Daoy (cell line): ENCODE measurements around the gene SNTN. TPM values are rescaled to one million over a fixed set of nuclear protein-coding genes. Genes with fewer than 3 reads are reported as not detected.

Source experiments
- DNase-seq: peaks from one replicate; pipeline ENCODE4 v3.0.0-alpha.2; 2015; ENCODE audit warnings: low read depth
- total RNA-seq: library from RNA; depleted of rRNA; stranded (reverse); fragments of >200 nt; shearing (Covaris generic); gene quantifications from 2 replicates; pipeline ENCODE4 v1.2.3, GENCODE V29; 2014; rRNA removed

Gene SNTN
- total RNA-seq, 1 experiment from 2014 or later = not detected

DNA sequence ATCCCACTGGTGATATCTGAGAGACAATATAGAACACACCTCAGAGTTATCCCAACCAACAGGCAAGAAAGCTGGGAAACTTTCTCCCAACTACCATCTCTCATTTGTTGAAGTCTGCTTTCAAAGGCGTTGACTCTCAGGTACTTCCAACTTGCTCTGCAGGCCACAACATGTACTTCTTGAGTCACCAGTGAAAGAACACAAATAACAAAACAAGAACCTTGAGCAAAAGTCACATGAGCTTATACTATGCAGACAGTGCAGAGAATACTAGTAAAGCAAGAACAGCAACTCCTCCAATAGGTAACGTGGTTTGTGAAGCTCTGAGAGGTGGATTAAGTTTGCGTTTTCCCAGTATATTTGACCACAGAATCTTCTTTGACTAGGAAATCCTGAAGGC lies 20.6 kb downstream of the SNTN start:
- no peak for DNase-seq

DNA sequence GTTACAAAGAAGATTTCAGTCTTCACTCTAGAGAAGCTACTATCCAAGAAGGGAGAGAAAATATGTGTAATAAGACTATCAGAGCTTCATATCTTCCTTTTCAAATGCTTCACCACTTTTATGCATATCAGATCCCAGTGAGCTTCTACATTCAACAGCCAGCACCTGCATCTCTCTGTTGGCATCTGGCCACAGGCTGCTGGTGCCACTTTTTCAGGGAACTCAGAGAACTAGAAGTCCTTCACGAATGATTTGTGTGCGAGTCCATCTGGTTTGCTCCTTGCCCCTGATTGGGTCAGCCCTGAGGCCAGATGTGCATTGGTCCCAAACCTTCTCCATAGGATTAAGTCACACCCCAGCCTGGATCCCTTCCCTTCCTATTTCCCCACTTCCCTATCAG lies 22.1 kb downstream of the SNTN start:
- DNase-seq = no peak

DNA sequence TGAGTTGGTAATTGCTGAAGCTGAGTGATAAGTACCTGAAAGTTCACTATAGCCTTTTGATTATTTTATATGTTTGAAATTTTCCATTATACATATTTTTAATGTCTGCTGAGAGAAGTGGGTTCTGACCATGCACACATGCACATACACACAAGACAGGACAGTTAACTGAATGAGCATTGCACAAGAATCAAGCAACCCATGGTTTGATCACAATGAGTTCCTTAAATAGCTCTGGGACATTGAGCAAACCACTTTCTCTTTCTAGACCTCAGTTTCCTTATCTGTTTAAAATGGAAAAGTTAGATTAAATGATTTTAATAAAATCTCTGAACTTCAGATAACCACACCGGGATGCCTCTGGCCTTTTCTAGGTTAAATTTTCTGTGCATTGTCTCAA lies 26.7 kb downstream of the SNTN start:
- no peak for DNase-seq

DNA sequence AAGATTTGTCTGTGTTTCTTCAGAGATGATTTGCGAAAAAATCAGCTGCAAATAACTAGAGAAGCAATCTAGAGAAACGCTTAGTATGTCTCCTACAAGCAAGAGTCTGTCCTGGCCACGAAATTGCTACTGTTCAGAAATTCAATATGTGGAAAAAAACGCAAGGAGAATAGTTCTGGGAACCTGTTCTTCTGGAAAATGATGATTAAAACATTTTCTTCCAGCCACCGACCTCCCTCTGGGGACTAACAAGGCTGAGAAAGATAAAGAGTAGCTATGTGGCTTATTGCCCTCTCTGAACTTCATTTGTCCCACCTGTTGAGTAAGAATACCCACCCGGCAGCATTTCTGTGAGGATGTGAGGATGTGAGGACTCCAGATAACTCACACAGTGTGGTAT lies 31.6 kb downstream of the SNTN start:
- no peak for DNase-seq

DNA sequence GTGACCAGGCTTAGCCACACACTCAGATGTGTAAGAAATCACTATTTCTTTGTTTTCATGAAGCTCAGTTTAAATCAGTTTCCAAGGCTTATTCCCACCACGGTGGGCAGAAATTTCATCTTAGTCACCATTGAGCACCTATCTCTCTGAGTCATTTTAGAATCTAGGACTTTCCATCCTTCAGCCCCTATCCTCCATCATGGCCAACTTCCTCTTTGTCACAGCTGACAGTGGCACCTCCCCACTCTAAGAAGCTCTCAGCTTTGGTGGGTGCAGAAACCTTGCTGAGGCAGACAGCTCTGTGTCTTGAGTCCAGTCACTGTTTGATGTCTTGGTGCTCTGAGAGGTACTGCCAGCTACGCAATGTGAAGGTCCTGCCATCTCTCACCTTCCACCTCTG lies 32.9 kb downstream of the SNTN start:
- no peak for DNase-seq

DNA sequence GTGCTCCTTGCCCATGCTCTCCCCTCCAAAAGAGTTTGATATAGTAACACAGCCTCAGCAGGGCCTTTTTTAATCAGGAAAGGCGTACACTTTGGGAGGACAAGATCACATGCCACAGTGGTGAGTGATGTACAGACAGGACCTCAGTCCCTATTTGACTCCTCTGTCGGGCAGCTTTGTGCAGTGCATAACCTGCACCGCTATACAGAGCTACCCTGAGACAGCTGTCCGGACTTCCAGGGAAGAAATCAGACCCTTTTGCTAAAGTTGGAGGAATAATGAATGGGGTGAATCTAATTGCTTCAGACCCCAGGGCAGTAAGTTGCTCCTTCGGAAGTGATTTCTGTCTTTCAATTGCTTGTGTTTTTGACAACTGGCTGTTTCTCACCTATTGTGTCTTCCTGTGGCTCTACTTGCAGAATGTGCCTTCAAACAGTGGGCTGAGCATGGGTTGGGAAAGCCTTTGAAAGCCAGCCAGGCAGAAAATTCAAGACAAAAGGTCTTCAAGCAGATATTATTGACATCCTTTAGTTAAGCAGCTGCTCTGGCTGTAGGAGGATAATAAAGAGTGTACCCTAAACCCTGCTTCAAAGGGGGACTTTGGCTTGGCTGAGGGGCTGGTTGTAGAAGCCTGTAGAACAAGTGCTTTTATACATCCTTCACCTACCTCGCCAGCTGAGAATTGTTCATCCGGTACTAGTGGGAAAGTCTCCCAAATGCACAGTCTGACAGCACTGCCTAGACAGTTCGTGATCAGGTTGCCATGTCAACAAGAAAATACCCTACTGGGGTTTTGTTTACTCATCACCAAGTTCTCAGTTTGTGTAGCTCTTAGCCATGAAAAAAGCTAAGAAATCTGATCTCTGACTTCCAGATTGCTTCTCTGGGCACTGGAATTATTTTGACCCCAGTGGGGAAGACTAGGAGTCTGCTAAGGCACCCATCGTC lies 35.1 kb downstream of the SNTN start:
- no peak for DNase-seq

DNA sequence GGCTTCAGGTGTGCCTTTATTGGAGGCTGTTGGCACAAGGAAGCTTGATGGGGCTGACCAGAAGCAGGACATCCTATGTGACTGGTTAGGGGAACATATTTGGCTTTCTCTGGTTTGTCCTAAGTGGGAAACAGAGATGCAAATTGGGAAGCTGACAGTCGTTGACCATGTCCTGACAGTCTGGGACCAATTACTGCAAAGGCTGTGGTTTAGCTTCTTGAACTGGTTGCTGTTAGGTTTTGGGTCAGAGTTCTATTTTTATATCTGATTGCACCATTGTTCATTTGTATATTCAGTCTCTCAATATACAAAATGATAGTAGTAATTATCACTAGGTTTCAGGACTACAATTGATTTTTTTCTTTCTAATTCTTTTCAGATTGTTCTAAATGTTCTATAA lies 36.8 kb downstream of the SNTN start:
- no peak for DNase-seq

DNA sequence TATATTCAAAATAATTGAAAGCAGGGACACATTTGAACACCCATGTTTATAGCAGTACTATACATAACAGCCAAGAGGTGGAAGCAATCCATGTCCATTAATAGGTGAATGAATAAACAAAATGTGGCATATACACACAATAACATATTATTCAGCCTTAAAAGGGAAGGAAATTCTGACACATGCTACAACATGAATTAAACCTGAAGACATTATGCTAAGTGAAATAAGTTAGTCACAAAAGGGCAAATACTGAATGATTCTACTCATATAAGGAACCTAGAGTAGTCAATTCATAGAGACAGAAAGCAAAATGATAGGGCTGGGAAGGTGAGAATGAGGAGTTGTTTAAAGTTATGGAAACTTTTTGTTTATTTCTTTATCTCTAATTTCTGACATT lies 40.9 kb downstream of the SNTN start:
- DNase-seq = no peak

DNA sequence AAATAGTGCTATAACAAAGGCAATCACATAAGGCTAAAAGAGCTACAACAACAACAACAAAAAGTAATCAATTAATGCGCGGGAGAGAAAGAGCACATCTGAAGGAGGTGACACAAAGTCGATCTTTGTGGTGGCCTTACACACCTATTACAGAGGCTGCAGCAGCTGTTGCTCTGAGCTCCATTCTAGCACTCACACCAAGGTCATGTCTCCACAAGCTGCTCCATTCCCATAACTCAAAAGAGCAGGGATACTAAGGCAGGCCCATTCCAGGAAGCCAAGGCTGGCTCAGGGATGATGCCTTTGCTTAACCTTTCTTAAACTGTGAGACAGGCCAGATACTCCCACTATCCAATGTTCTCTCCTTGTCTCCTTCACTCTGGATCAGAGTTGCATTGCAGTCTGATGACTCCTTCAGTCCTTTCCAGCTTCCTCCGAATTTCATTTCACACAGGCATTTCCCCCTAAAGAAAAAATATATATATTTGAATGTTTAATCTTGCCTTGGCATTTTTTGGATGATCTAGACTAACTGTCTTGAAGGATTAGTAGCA lies 52.7 kb downstream of the SNTN start:
- no peak for DNase-seq

DNA sequence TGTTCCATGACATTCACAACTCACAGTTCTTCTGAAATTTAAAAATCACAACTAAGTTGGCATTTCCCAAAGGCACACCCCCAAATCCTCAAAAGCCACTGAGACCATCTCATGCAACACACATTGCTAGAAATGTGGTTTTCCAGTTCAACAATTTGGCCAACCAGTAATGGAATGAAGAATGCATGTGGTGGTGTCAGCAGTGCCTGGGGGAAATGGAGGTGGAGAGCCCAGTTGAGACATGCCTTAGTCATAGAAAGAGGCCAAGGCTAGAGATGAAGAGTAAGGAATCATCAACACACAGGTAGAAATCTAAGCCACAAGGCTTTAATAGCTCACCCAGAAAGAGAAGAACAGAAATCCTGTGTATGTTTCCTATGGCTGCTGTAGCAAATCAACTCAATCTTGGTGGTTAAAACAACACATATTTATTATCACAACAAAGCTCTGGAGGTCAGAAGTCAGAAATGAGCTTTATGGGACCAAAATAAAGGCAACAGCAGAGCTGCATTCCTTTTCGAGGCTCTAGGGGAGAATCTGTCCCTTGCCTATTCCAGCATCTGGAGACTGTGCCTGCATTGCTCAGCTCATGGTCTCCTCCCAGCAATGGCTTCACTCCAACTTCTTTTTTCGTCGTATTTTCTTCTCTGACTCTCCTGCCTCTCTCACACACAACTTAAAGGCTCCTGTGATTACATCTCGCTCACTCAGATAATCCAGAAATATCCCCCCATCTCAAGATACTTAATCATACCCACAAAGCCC lies 54.0 kb downstream of the SNTN start:
- peak; percentile 43 for DNase-seq

DNA sequence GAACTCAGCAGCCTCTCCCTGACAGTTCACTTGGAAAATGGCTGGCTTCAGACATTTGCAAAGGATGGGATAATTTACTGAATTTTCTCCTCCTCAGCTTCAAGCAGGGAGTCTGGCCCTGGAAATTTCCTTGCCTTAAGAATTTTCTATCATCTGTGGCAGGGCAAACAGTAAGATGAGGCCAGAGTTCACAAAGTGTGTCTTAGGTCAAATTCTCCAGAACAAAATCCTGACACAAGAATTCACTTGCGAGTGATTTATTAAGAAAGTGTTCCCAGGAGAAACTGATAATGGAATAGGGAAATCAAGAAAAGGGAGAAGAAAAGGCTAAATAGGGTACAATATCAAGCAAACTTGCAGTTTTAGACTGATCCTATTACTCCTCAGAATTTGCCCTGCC lies 55.3 kb downstream of the SNTN start:
- no peak for DNase-seq

DNA sequence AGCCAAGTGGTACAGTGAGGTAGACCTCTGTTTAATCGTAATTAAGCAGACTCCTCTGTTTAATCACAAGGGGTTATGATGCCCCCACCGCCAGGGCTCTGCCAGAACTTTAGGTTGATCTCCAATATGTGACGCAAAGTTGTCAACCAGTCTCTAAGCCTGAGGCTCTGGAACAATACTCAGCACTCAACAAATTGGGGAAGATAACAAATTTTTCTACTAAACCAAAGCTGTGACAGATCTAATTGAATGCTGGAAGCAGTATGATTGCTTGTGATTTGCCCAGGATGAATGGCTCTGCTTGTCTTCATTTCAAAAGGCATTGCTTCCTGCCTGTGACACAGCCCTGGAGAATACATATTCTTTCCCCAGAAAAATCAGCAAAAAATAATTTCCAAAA lies 57.1 kb downstream of the SNTN start:
- DNase-seq = no peak

Other genes starting within 250 kb of the SNTN start
- not detected in 2 replicates for gene C3orf49, start 166.6 kb downstream of the SNTN start, total RNA-seq
- gene THOC7, start 211.1 kb downstream of the SNTN start, total RNA-seq = 67.1 and 80.0 TPM in 2 replicates
- 4.8 and 8.4 TPM in 2 replicates for gene ATXN7, start 211.2 kb downstream of the SNTN start, total RNA-seq